Measurements from ENCODE around the gene UACA.
A peak's percentile ranks its signal among the peaks of the same experiment; 100 is the strongest.

Gene UACA

GRCh38 chr15:70646169-70646568 lies 117.2 kb downstream of the UACA start:
- TF ChIP-seq CTCF (IDR thresholded peaks at IDR 0.05; ENCODE audit: low read depth, low read length), result no peak
- DNase-seq (ENCODE audit: low read depth in 2 of 2), result no peak
- H3K4me3 ChIP-seq (replicated peaks in 1 of 2; ENCODE audit: low read depth in 2 of 2, low read length in 2 of 2), result no peak overlapping the region

- no peak for TF ChIP-seq CTCF (IDR thresholded peaks at IDR 0.05; ENCODE audit: low read depth, low read length)
- no peak overlapping the region for H3K4me3 ChIP-seq (replicated peaks in 1 of 2; ENCODE audit: low read depth in 2 of 2, low read length in 2 of 2)
- peak; percentile 35 to 49 for DNase-seq (ENCODE audit: low read depth in 2 of 2)
Observed at GRCh38 chr15:70643783-70644125, 119.6 kb downstream of the UACA start.

GRCh38 chr15:70643106-70643782 lies 120.1 kb downstream of the UACA start:
- DNase-seq (ENCODE audit: low read depth in 2 of 2), result no peak
- no peak for TF ChIP-seq CTCF (IDR thresholded peaks at IDR 0.05; ENCODE audit: low read depth, low read length)
- no peak overlapping the region for H3K4me3 ChIP-seq (replicated peaks in 1 of 2; ENCODE audit: low read depth in 2 of 2, low read length in 2 of 2)

- DNase-seq (ENCODE audit: low read depth in 2 of 2), result peak; percentile 41 to 42
- TF ChIP-seq CTCF (IDR thresholded peaks at IDR 0.05; ENCODE audit: low read depth, low read length), result peak; percentile 31
- no peak overlapping the region for H3K4me3 ChIP-seq (replicated peaks in 1 of 2; ENCODE audit: low read depth in 2 of 2, low read length in 2 of 2)
Observed at GRCh38 chr15:70636540-70637165, 126.7 kb downstream of the UACA start.

GRCh38 chr15:70635895-70636294 lies 127.5 kb downstream of the UACA start:
- DNase-seq (ENCODE audit: low read depth in 2 of 2), result no peak
- no peak overlapping the region for H3K4me3 ChIP-seq (replicated peaks in 1 of 2; ENCODE audit: low read depth in 2 of 2, low read length in 2 of 2)
- no peak for TF ChIP-seq CTCF (IDR thresholded peaks at IDR 0.05; ENCODE audit: low read depth, low read length)

- DNase-seq (ENCODE audit: low read depth in 2 of 2), result peak in 1 of 2 donors; percentile 27
- no peak for TF ChIP-seq CTCF (IDR thresholded peaks at IDR 0.05; ENCODE audit: low read depth, low read length)
Observed at GRCh38 chr15:70633991-70634390, 129.4 kb downstream of the UACA start.

More at GRCh38 chr15:70633991-70634390, 129.4 kb downstream of the UACA start:
- no peak overlapping the region for H3K4me3 ChIP-seq (replicated peaks in 1 of 2; ENCODE audit: low read depth in 2 of 2, low read length in 2 of 2)
